Trophoblast cell (in vitro differentiated cells and primary cell): Measurements from ENCODE around the gene PHETA1.
"Not testable (repeated sequence)": the region's sequence is repeated elsewhere in the genome, so short reads cannot be mapped to it uniquely, and the experiment has no call there.

ENCODE experiments used
- DNase-seq, 2 donors: peaks; one replicate each; pipeline ENCODE4 v3.0.0-alpha.2; 2016
- H2AFZ ChIP-seq: 2 replicates; pipeline ENCODE4 v1.6.1; 2013; ENCODE audit warnings: low read length, moderate library complexity, mild to moderate bottlenecking; ENCODE audit not compliant: insufficient read depth, poor library complexity
- H2AK5ac ChIP-seq: 2 replicates; pipeline ENCODE4 v1.6.1; 2013; ENCODE audit warnings: mild to moderate bottlenecking, low read length
- H2BK120ac ChIP-seq: 2 replicates; pipeline ENCODE4 v1.6.1; 2013; ENCODE audit warnings: low read length, mild to moderate bottlenecking, moderate library complexity; ENCODE audit not compliant: insufficient read depth, poor library complexity
- H2BK12ac ChIP-seq: 2 replicates; pipeline ENCODE4 v1.6.1; 2013; ENCODE audit warnings: mild to moderate bottlenecking, low read length, moderate library complexity
- H2BK5ac ChIP-seq: 2 replicates; pipeline ENCODE4 v1.6.1; 2013; ENCODE audit warnings: low read length, low read depth, moderate library complexity, mild to moderate bottlenecking; ENCODE audit not compliant: poor library complexity
- H3K14ac ChIP-seq: 2 replicates; pipeline ENCODE4 v1.6.1; 2013; ENCODE audit warnings: mild to moderate bottlenecking, low read length
- H3K18ac ChIP-seq: 2 replicates; pipeline ENCODE4 v1.6.1; 2013; ENCODE audit warnings: mild to moderate bottlenecking, low read length
- H3K23ac ChIP-seq: 2 replicates; pipeline ENCODE4 v1.6.1; 2013; ENCODE audit warnings: low read length
- H3K27ac ChIP-seq: 2 replicates; pipeline ENCODE4 v1.5.1; 2013; ENCODE audit warnings: low read depth, mild to moderate bottlenecking, inconsistent platforms, low read length, moderate library complexity
- H3K27me3 ChIP-seq: 2 replicates; pipeline ENCODE4 v1.6.1; 2013; ENCODE audit warnings: inconsistent platforms, mild to moderate bottlenecking, low read length, moderate library complexity; ENCODE audit not compliant: insufficient read depth
- H3K36me3 ChIP-seq, 2 experiments: 1 replicate in 1 of 2; 2 replicates in 1 of 2; pipeline ENCODE4 v1.6.1; 2013; ENCODE audit warnings: low read length in 2 of 2, mild to moderate bottlenecking in 2 of 2, moderate library complexity in 1 of 2; ENCODE audit not compliant: insufficient read depth in 2 of 2, control insufficient read depth in 1 of 2
- H3K4ac ChIP-seq: 2 replicates; pipeline ENCODE4 v1.6.1; 2013; ENCODE audit warnings: low read depth, mild to moderate bottlenecking, low read length, moderate library complexity
- H3K4me1 ChIP-seq, 2 experiments: 1 replicate in 1 of 2; 2 replicates in 1 of 2; pipeline ENCODE4 v1.6.1; 2013; ENCODE audit warnings: low read length in 2 of 2, mild to moderate bottlenecking in 2 of 2, moderate library complexity in 1 of 2; ENCODE audit not compliant: insufficient read depth in 2 of 2, control insufficient read depth in 1 of 2
- H3K4me2 ChIP-seq: 2 replicates; pipeline ENCODE4 v1.6.1; 2013; ENCODE audit warnings: inconsistent platforms, mild to moderate bottlenecking, low read length, moderate library complexity
- H3K4me3 ChIP-seq: 2 replicates; pipeline ENCODE4 v1.5.1; 2013; ENCODE audit warnings: mild to moderate bottlenecking, low read depth, low read length, inconsistent platforms
- H3K79me1 ChIP-seq: one replicate; pipeline ENCODE4 v1.6.1; 2013; ENCODE audit warnings: low read length
- H3K79me2 ChIP-seq: 2 replicates; pipeline ENCODE4 v1.6.1; 2013; ENCODE audit warnings: low read length, mild to moderate bottlenecking; ENCODE audit not compliant: control insufficient read depth, insufficient read depth, poor library complexity
- H3K9ac ChIP-seq: 2 replicates; pipeline ENCODE4 v1.6.1; 2013; ENCODE audit warnings: mild to moderate bottlenecking, low read length
- H3K9me3 ChIP-seq: 2 replicates; pipeline ENCODE4 v1.6.1; 2013; ENCODE audit warnings: low read depth, mild to moderate bottlenecking, control low read depth, inconsistent platforms, low read length; ENCODE audit not compliant: insufficient read depth
- H4K12ac ChIP-seq: 2 replicates; pipeline ENCODE4 v1.6.1; 2013; ENCODE audit warnings: low read depth, mild to moderate bottlenecking, low read length, moderate library complexity
- H4K8ac ChIP-seq: 2 replicates; pipeline ENCODE4 v1.6.1; 2013; ENCODE audit warnings: low read depth, mild to moderate bottlenecking, low read length, moderate library complexity
- H4K91ac ChIP-seq: one replicate; pipeline ENCODE4 v1.6.1; 2013; ENCODE audit warnings: low read depth, mild to moderate bottlenecking, low read length, moderate library complexity
- WGBS: extraction: QIAGEN DNeasy Blood & Tissue Kit; methylation state at CpG from one replicate; pipeline ENCODE4 v1.1.7; 2013; ENCODE audit warnings: missing lambda C conversion rate; ENCODE audit not compliant: insufficient read length, insufficient coverage; ENCODE audit errors: extremely low coverage; 5-methylcytosine and 5-hydroxymethylcytosine counted together

The PHETA1 gene

DNA sequence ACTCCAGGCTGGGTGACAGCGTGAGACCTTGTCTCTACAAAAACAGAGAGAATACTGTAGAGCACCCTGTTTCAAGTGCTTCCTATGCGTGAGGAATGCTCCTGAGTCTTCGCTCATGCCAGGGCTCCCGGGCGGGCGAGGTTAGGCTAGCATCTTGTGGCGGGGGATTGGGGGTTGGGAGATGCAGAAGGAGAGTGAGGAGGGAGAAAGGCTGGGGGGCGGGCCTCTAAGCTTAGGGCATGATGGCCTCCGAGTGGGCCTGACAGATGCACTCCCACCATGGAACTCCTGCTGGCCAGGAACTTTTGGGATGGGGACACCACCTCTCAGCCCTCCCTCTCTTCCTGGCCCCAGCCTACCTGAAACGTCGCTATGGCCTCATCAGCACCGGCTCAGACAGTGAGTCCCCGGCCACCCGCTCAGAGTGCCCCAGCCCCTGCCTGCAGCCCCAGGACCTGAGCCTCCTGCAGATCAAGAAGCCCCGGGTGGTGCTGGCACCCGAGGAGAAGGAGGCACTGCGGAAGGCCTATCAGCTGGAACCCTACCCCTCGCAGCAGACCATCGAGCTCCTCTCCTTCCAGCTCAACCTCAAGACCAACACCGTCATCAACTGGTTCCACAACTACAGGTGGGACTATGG lies 27.3 kb downstream of the PHETA1 start:
- Histone ChIP-seq H3K14ac (no peak overlapping the region), H3K9me3 (no peaks in the 10 kb centered on the region), H3K4ac (no peak overlapping the region), H2BK5ac (no peak overlapping the region), H4K8ac (no peak overlapping the region), H3K79me2 (no peaks in the 10 kb centered on the region), H4K12ac (no peak overlapping the region), H2BK12ac (no peak overlapping the region), H2AK5ac (no peak overlapping the region), H3K4me1 (no peaks in the 10 kb centered on the region), H2BK120ac (no peak overlapping the region), H4K91ac (no peak overlapping the region), H2AFZ (no peak overlapping the region), H3K9ac (no peak overlapping the region), H3K27me3 (no peaks in the 10 kb centered on the region), H3K36me3 (no peaks in the 10 kb centered on the region), H3K27ac (no peak overlapping the region), H3K18ac (no peak overlapping the region), H3K79me1 (no peaks in the 10 kb centered on the region), H3K23ac (no peak overlapping the region), H3K4me2 (no peak overlapping the region), H3K4me3 (no peak overlapping the region)
- no peak for DNase-seq
- no CpG with 5 or more reads among the region's 20 CpGs for WGBS

- H3K4me1 ChIP-seq, H3K4me2 ChIP-seq, H3K27ac ChIP-seq, H2BK12ac ChIP-seq, H3K4ac ChIP-seq, H2AK5ac ChIP-seq, H3K27me3 ChIP-seq, H3K36me3 ChIP-seq, H3K4me3 ChIP-seq, H2BK5ac ChIP-seq, H3K14ac ChIP-seq, DNase-seq, H3K9ac ChIP-seq, H3K79me2 ChIP-seq, H3K9me3 ChIP-seq, H4K91ac ChIP-seq, H3K79me1 ChIP-seq, H3K23ac ChIP-seq, H4K12ac ChIP-seq, H2AFZ ChIP-seq, H3K18ac ChIP-seq, H4K8ac ChIP-seq, H2BK120ac ChIP-seq: not testable (repeated sequence)
- no CpG with 5 or more reads among the region's 8 CpGs for WGBS
Measured at GRCh38 chr12:111340680-111341079, 28.2 kb downstream of the PHETA1 start.

- no peak overlapping the region for H4K12ac ChIP-seq
- no peak overlapping the region for H3K4me3 ChIP-seq
- H3K9me3 ChIP-seq: no peaks in the 10 kb centered on the region
- H3K79me2 ChIP-seq: no peaks in the 10 kb centered on the region
- H4K8ac ChIP-seq: no peak overlapping the region
- H3K4me1 ChIP-seq: no peaks in the 10 kb centered on the region
- WGBS: no CpG with 5 or more reads among the region's 1 CpG
- H3K27me3 ChIP-seq: no peaks in the 10 kb centered on the region
- H2BK12ac ChIP-seq: no peak overlapping the region
- no peak overlapping the region for H3K27ac ChIP-seq
- H3K36me3 ChIP-seq: no peaks in the 10 kb centered on the region
- DNase-seq: no peak
- H4K91ac ChIP-seq: no peak overlapping the region
- H2BK120ac ChIP-seq: no peak overlapping the region
- no peak overlapping the region for H2BK5ac ChIP-seq
- H3K14ac ChIP-seq: no peak overlapping the region
- H2AK5ac ChIP-seq: no peak overlapping the region
- no peaks in the 10 kb centered on the region for H3K79me1 ChIP-seq
- no peak overlapping the region for H3K4ac ChIP-seq
- no peak overlapping the region for H3K23ac ChIP-seq
- no peak overlapping the region for H2AFZ ChIP-seq
- no peak overlapping the region for H3K9ac ChIP-seq
- no peak overlapping the region for H3K4me2 ChIP-seq
- no peak overlapping the region for H3K18ac ChIP-seq
Measured at GRCh38 chr12:111340231-111340630, 28.7 kb downstream of the PHETA1 start.

GRCh38 chr12:111339321-111339938 lies 29.5 kb downstream of the PHETA1 start:
- H3K79me2 ChIP-seq: no peaks in the 10 kb centered on the region

More at GRCh38 chr12:111339321-111339938, 29.5 kb downstream of the PHETA1 start:
- H2BK5ac ChIP-seq: no peak overlapping the region
- no peak overlapping the region for H2AFZ ChIP-seq
- no peak overlapping the region for H4K12ac ChIP-seq
- no peak overlapping the region for H3K4me3 ChIP-seq
- H2BK12ac ChIP-seq: no peak overlapping the region
- H4K91ac ChIP-seq: no peak overlapping the region
- no peaks in the 10 kb centered on the region for H3K9me3 ChIP-seq
- H3K18ac ChIP-seq: no peak overlapping the region
- no peaks in the 10 kb centered on the region for H3K4me1 ChIP-seq
- no peaks in the 10 kb centered on the region for H3K79me1 ChIP-seq
- H2BK120ac ChIP-seq: no peak overlapping the region
- H3K36me3 ChIP-seq: no peaks in the 10 kb centered on the region
- DNase-seq: no peak
- H3K4me2 ChIP-seq: no peak overlapping the region
- no peak overlapping the region for H3K27ac ChIP-seq
- H3K4ac ChIP-seq: no peak overlapping the region
- H3K23ac ChIP-seq: no peak overlapping the region
- H3K14ac ChIP-seq: no peak overlapping the region
- WGBS: no CpG with 5 or more reads among the region's 7 CpGs
- no peaks in the 10 kb centered on the region for H3K27me3 ChIP-seq
- no peak overlapping the region for H4K8ac ChIP-seq
- H3K9ac ChIP-seq: no peak overlapping the region
- H2AK5ac ChIP-seq: no peak overlapping the region
